HG03565 (cell line): ENCODE measurements around the gene PIGA.

Experiments used
- ATAC-seq: cut with Tn5 transposase; IDR thresholded peaks from one replicate; pipeline ENCODE4 v1.9.1; 2021; ENCODE audit warnings: mild to moderate bottlenecking, moderate library complexity; ENCODE audit not compliant: unreplicated experiment

PIGA gene, protein sequence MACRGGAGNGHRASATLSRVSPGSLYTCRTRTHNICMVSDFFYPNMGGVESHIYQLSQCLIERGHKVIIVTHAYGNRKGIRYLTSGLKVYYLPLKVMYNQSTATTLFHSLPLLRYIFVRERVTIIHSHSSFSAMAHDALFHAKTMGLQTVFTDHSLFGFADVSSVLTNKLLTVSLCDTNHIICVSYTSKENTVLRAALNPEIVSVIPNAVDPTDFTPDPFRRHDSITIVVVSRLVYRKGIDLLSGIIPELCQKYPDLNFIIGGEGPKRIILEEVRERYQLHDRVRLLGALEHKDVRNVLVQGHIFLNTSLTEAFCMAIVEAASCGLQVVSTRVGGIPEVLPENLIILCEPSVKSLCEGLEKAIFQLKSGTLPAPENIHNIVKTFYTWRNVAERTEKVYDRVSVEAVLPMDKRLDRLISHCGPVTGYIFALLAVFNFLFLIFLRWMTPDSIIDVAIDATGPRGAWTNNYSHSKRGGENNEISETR

DNA sequence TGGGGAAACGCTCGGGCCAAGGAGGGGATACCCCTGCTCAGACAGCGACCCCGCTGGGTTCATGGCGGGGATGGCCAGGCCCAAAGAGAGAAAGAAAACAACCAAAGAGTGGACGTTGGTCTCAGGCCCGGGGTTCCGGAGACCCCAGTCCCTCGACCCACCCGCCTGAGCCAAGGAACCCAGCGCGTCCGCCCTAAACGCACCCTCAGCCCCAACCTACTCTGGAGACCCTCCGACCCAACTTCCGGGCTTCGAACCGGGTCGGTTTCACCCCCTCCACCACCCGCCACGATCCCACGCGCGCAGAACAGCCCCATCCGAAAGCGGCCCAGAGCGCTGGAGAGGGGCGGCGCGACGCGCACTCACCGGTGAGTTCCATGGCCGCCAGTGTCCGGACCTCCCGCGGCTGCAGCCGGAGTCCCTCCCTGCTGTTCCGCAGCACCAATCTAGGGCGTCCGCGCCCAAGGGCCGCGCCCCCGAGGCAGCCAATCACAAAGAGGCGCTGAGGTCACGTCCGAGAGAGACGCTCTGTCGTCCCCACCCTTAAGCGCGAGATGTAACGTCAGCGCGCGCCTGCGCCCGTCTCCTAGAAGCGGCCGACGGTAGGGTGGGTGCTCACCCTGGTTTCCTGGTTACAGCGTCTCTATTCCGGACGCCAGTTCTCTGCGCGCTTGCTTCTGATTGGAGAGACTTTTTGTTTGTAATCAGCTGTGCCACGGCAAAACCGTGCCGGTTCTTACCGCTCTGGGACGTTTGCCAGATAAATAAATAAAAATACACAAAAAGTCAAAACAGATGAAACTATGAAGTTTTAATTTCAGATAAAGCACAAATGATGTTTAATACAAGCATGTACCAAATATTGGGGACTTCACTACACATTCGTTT is at the start of gene PIGA:
PIGA (minus strand) TSS at position 389 of the 888 bp plus-strand sequence. CDS start 3,593 bp downstream, outside the sequence.
- peak; percentile 96 for ATAC-seq

DNA sequence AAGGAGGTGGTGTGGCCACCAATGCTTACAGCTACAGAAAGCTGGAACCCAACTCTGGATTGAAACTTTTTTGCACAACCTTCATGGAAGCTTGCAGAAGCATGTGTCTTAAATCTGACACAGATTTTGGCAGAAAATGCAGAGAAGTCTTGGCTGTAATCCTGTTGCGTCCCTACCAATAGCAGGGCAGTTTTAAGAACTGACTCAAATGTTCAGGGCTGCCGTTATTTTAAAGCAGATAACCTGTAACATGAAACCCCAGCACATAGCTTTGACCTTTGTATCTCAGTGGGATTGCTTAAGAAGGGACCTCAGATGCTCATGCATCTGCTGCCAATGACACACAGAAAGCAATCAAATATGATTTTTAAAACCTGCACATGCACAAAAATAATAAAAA is 49.0 kb upstream of the PIGA start, which contains the start of gene VEGFD:
VEGFD (minus strand) TSS at position 110 of the 400 bp plus-strand sequence. CDS start 467 bp downstream, outside the sequence.
- ATAC-seq: no peak

DNA sequence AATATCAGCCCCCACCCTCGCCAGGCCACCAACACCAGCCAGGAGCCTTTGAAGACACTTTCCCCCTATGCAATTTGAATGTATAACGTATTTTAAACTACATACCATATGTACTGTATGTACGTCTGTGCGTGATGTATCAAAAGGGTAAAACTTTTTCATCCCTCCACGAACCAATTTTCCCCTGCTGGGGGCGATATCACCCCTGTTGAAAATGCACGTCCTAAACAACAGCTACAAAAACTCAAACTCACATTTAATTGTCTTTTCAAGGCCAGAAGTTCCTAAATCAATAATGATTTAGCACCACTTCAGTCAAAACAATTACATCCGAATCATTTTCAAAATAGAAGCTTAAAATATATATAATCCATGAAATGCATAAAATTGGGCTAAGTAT is 47.5 kb upstream of the PIGA start:
- ATAC-seq: no peak

- ATAC-seq: no peak
Measured at GRCh38 chrX:15376956-15377355, 41.6 kb upstream of the PIGA start.

DNA sequence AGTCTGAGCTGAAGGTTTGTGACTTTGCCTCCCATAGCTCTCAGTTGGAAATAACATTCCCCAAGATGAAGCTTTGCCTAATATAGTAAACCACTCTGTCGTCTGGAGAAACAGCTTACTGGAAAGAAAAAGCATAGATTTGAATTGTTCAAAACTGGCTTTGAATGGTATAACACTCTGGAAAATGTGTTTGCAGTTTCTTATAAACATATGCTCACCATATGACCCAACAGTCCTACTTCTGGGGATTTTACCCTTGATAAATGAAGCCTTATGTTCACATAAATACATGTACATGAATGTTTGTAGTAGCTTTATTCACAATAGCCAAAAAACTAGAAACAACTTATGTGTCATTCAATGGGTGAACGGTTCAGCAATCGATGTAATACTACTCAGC is 38.7 kb upstream of the PIGA start:
- ATAC-seq: no peak

DNA sequence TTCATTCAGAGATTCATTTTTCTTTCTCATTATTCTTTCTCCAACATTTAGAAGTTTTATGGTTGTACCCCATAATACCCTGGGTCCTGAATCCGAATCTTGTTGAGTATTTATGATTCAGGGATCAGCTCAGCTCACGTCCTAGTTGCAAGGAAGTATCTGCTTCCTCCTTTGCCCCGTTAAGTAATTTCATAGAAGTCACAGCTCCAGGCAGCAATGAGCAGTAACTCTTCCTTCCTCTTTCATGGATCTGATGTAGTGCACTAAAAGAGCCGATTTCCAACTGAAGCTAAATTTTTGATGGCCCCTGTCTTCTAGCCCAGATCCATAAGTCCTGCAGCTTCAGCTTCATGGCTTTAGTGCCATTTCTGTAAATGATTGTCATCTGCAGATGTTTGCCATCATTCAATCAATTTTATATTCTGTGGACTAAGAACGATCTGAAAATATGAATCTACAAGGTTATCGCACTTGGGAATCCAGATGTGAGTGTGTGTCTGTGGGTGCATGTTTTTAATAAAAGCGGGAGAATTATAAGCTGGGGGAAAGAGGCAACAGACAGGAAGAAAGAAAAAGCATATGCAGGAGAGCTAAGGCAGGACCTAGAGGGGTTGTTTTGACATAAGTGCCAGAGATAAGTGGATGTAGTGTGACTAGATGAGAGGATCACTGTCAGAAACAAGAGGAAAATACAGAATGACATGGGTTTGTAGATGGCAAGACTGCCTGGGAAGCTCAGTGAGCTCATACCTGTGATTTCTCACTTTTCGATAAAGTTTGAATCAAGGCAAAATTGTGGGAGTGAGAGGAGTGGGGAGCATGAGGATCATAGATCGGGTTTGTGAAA is 31.4 kb upstream of the PIGA start:
- no peak for ATAC-seq

GRCh38 chrX:15359701-15360100 is 24.4 kb upstream of the PIGA start:
- no peak for ATAC-seq

- no peak for ATAC-seq
Measured at GRCh38 chrX:15358533-15358932, 23.2 kb upstream of the PIGA start.

- no peak for ATAC-seq
Measured at GRCh38 chrX:15356444-15356843, 21.1 kb upstream of the PIGA start.

- ATAC-seq: no peak
Measured at GRCh38 chrX:15350329-15350996, 15.1 kb upstream of the PIGA start.

- ATAC-seq: no peak
Measured at GRCh38 chrX:15349046-15349445, 13.7 kb upstream of the PIGA start.

GRCh38 chrX:15345976-15346375 is 10.7 kb upstream of the PIGA start:
- ATAC-seq: no peak

GRCh38 chrX:15344106-15344505 is 8.8 kb upstream of the PIGA start:
- ATAC-seq: no peak

DNA sequence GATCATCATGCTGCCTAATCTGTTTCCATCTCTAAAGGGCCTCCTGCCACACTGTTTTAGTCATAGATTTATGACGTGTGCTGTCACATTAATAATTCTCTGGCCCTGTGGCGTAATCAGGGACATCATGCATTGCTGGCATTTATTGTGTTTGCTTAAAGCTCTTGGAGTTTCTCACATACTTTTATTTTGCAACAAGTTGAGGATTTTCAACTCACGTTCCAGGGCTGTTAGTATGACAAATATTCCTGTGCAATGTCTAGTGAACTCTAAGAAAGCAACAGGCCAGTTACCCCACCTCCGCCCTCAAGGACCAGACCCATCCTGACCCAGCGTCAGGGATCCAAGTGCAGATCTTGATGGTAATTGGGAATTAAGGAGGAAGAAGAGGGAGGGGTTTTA is 7.8 kb upstream of the PIGA start:
- no peak for ATAC-seq

GRCh38 chrX:15340867-15341266 is 5.5 kb upstream of the PIGA start:
- no peak for ATAC-seq

DNA sequence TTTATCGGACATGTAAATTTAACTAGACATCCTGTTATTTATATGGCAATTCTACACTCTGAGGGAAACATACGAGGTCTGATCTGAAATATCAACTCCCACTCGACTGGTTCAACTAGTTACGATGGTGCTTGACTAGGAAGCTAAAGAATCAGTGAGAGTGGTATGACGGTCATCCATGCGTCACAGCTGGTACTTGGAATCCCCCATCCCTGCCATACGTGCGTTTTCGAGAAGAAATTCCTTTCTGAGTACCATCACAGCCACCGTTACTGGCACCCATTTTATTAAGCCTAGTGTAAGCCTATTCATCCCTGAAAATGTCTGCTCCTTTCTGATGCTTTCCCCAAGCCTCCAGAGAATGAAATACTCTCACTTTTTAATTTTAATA is 695 bp upstream of the PIGA start:
- ATAC-seq: no peak

- ATAC-seq: no peak
Measured at GRCh38 chrX:15334561-15334960, 762 bp downstream of the PIGA start.

DNA sequence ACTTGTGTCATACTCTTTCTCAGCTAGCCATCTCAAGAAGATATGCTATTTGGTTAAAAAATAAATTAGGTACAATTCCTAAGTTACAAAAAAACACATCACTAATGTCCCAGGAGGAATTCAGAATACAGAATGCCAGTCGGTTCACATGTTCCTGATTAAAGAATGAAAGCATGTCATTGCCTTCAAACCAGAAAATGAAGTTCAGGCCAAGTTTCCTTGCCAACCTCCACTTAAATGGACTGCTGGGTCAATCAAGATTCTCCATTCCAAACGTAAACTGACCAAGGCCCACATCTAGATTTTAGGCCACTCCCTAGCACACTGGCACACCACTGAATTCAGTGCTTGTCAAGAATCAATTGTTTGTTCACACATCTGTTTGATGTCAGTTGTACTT is 6.5 kb downstream of the PIGA start:
- ATAC-seq: no peak

GRCh38 chrX:15328131-15328530 is 7.2 kb downstream of the PIGA start:
- ATAC-seq: no peak

DNA sequence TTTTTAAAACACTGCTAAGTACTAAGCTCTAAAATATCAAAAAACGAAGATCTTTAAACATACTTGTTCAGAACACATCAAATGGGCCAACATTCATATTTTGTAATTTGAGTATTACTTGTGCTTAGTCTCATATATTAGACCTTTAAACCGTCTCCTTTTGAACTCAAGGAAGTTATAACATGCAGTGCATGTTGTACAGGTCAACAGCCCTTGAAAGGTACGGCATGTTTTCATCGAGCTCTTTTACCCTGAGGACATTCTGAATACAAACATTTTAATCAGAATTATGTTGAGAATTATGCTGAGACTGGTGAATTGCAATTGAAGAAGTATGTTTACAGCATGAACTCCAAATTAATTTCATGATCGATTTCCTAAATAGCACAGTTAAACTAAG is 12.9 kb downstream of the PIGA start:
- no peak for ATAC-seq
